Measurements from ENCODE around the gene CTIF.

DNA sequence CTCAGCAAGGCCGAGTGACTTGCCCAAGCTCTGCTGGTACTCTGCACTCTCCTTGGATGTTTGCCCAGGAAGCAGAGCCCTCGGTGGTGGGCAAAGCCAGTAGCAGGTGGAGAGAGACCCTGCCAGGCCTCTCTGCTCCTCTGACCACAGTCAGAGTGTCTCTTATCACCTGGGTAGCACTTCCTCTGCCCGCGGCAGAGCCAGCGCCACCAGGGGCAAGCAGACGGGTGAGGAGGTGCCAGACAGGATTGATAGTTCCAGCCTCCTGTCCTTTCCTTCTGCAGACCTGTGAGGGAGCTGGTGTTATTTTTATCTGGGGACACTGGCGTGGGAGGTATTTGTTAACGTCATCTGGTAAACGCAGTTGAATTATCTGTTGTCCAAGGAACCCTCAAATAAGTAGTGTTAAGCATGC lies 259.0 kb downstream of the CTIF start:
- TF ChIP-seq, protein P1, sequence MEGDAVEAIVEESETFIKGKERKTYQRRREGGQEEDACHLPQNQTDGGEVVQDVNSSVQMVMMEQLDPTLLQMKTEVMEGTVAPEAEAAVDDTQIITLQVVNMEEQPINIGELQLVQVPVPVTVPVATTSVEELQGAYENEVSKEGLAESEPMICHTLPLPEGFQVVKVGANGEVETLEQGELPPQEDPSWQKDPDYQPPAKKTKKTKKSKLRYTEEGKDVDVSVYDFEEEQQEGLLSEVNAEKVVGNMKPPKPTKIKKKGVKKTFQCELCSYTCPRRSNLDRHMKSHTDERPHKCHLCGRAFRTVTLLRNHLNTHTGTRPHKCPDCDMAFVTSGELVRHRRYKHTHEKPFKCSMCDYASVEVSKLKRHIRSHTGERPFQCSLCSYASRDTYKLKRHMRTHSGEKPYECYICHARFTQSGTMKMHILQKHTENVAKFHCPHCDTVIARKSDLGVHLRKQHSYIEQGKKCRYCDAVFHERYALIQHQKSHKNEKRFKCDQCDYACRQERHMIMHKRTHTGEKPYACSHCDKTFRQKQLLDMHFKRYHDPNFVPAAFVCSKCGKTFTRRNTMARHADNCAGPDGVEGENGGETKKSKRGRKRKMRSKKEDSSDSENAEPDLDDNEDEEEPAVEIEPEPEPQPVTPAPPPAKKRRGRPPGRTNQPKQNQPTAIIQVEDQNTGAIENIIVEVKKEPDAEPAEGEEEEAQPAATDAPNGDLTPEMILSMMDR (conservative IDR thresholded peaks at IDR 0.05; ENCODE audit: low read length) = no peak
- no peak for TF ChIP-seq EZH2phosphoT487 (IDR thresholded peaks at IDR 0.05; ENCODE audit: borderline replicate concordance, low read depth, low read length)

Measured in OCI-LY7 (cell line).